KMS-11 (cell line): ENCODE measurements around the gene NEDD9.

Source experiments
- H2AFZ ChIP-seq: fragments of 200-600 bp; sonication (generic); 2 replicates; pipeline ENCODE4 v1.6.1; 2016; ENCODE audit warnings: antibody characterized with exemption, mixed run types, low read depth
- H3K27ac ChIP-seq: fragments of 200-600 bp; sonication (generic); 2 replicates; pipeline ENCODE4 v1.6.1; 2016; ENCODE audit warnings: mild to moderate bottlenecking, mixed run types
- H3K27me3 ChIP-seq: fragments of 200-600 bp; sonication (generic); 2 replicates; pipeline ENCODE4 v1.6.1; 2017; ENCODE audit warnings: mild to moderate bottlenecking, low read depth, mixed run types, moderate library complexity; ENCODE audit not compliant: insufficient read depth
- H3K36me3 ChIP-seq: fragments of 200-600 bp; sonication (generic); 2 replicates; pipeline ENCODE4 v1.6.1; 2017; ENCODE audit warnings: mild to moderate bottlenecking, mixed run types; ENCODE audit not compliant: insufficient read depth
- H3K4me1 ChIP-seq: fragments of 200-600 bp; sonication (generic); 2 replicates; pipeline ENCODE4 v1.6.1; 2016; ENCODE audit warnings: mild to moderate bottlenecking, low read depth, mixed run types; ENCODE audit not compliant: poor library complexity, severe bottlenecking
- H3K4me2 ChIP-seq: fragments of 200-600 bp; sonication (generic); 2 replicates; pipeline ENCODE4 v1.7.0; 2016; ENCODE audit warnings: mild to moderate bottlenecking, mixed run types
- H3K4me3 ChIP-seq: fragments of 200-600 bp; sonication (generic); IDR thresholded peaks from 2 replicates; pipeline ENCODE4 v1.6.1; 2017; ENCODE audit warnings: low read depth, low read length, mixed read lengths; ENCODE audit not compliant: insufficient read depth
- H3K79me2 ChIP-seq: fragments of 200-600 bp; sonication (generic); 2 replicates; pipeline ENCODE4 v1.6.1; 2016; ENCODE audit warnings: low read depth, mixed run types; ENCODE audit not compliant: insufficient read depth
- H3K9ac ChIP-seq: fragments of 200-600 bp; sonication (generic); 2 replicates; pipeline ENCODE4 v1.6.1; 2016; ENCODE audit warnings: mild to moderate bottlenecking, mixed run types
- H4K20me1 ChIP-seq: fragments of 200-600 bp; sonication (generic); 2 replicates; pipeline ENCODE4 v1.6.1; 2016; ENCODE audit warnings: mild to moderate bottlenecking, mixed run types; ENCODE audit not compliant: insufficient read depth
- TF ChIP-seq, protein P1 (sequence below): fragments of 200-600 bp; sonication (generic); conservative IDR thresholded peaks from 2 replicates; pipeline ENCODE4 v1.6.1; 2017; ENCODE audit warnings: low read depth, mild to moderate bottlenecking, antibody characterized with exemption, low read length, moderate library complexity, mixed read lengths

The NEDD9 gene

DNA sequence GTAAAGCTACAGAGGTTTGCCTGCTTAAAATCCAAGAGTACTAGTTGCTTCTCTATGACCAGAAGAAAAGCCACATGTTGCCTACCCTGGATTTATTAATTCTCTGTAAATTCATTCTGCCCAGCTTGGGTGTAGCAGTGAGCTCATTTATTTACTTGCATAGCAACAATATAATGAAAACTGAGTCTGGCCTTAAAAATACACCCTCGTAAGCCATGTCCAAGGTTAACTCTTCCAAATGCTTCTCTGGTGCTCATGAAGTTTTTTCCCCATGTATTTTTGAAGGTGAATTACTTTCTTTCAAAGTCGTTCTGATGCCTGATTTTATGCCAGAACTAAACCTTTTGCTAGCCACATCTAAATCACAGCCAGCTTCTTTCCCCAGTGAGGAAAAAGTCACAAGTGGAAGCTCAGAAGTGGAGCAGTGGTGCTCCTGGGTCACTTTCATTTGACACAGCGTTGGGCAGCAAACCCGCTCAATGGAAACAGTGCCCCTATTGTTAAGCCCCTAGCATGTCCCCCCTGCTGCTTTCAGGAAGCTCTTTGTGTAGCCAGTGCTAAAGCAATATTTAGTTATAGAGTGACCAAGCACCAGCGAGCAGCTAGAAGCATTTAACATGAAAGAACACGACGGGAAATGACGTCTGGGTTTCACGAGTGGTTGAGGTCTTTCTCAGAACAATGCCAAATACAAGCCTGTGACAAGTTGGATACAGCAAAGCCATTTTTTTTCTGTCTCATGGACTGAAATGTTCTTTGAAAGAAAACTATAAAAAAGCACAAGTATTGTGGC is 29.8 kb downstream of the NEDD9 start:
- no peak overlapping the region for H2AFZ ChIP-seq
- no peaks in the 10 kb centered on the region for H3K79me2 ChIP-seq
- TF ChIP-seq, protein P1, sequence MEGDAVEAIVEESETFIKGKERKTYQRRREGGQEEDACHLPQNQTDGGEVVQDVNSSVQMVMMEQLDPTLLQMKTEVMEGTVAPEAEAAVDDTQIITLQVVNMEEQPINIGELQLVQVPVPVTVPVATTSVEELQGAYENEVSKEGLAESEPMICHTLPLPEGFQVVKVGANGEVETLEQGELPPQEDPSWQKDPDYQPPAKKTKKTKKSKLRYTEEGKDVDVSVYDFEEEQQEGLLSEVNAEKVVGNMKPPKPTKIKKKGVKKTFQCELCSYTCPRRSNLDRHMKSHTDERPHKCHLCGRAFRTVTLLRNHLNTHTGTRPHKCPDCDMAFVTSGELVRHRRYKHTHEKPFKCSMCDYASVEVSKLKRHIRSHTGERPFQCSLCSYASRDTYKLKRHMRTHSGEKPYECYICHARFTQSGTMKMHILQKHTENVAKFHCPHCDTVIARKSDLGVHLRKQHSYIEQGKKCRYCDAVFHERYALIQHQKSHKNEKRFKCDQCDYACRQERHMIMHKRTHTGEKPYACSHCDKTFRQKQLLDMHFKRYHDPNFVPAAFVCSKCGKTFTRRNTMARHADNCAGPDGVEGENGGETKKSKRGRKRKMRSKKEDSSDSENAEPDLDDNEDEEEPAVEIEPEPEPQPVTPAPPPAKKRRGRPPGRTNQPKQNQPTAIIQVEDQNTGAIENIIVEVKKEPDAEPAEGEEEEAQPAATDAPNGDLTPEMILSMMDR: no peak
- H3K9ac ChIP-seq: no peak overlapping the region
- no peak overlapping the region for H3K27ac ChIP-seq
- H3K4me1 ChIP-seq: peaks cover 11% of the 10 kb centered on the region
- H4K20me1 ChIP-seq: no peaks in the 10 kb centered on the region
- no peak overlapping the region for H3K4me2 ChIP-seq
- no peaks in the 10 kb centered on the region for H3K36me3 ChIP-seq
- H3K27me3 ChIP-seq: no peaks in the 10 kb centered on the region
- H3K4me3 ChIP-seq: no peak overlapping the region

DNA sequence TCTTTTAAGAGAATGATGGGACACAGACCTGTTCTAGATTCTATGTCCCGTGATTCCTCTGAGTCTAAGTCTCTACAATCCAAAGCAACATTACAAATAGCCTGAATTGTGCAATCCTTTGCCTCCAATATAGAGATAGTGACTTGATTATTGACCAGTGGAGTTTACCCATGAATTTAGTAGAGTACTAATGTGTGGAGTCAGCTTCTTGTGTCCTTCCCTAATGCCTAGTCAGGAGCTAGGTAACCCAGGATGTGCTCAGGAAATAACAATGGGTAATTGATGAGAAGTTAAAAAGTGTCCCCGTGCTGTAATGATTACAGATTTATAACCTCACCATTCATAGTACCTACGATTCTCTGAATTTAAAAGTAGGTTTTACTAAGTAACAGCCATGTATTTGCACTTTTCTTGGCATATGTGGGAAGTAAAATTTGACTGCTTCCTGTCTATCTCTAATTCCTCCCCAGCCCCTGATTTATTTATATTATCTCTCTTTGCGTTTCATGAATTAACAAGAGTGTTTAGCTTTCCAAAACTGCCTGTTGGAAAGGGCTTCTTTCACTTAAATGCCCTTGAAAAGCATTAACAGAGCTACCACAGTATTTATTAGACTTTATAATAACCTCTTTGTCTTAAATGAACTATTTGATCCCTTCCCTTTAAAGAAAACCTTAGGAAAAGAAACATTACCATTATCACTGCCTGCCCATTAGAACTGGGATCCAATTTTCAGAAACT is 30.5 kb downstream of the NEDD9 start:
- H3K4me3 ChIP-seq: no peak overlapping the region
- TF ChIP-seq, protein P1: no peak
- no peaks in the 10 kb centered on the region for H3K36me3 ChIP-seq
- H2AFZ ChIP-seq: no peak overlapping the region
- H3K79me2 ChIP-seq: no peaks in the 10 kb centered on the region
- no peak overlapping the region for H3K27ac ChIP-seq
- no peaks in the 10 kb centered on the region for H3K27me3 ChIP-seq
- H3K4me1 ChIP-seq: peaks cover 11% of the 10 kb centered on the region
- H3K9ac ChIP-seq: no peak overlapping the region
- no peaks in the 10 kb centered on the region for H4K20me1 ChIP-seq
- H3K4me2 ChIP-seq: no peak overlapping the region

DNA sequence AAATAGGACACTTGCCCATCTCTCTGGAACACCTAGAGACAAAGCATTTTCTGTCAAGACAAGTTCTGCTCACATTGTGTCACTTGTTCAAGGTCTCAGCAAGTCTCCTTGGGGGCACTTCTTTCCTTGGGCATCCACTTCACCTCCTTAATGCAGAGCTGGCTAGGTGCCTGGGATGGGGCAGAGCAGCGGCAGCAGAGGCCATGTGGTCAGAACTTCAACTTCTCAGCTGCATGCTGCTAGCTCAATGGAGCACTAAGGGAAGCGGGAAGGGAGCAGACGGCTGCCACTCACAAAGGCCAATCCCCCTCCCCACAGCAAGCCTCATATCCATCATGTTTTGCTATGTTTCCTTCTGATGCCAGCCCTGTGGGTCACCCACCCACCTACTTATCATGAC is 31.5 kb downstream of the NEDD9 start:
- H3K27ac ChIP-seq: no peak overlapping the region
- no peaks in the 10 kb centered on the region for H3K79me2 ChIP-seq
- no peaks in the 10 kb centered on the region for H3K27me3 ChIP-seq
- H3K4me1 ChIP-seq: peaks cover 11% of the 10 kb centered on the region
- TF ChIP-seq, protein P1: no peak
- H4K20me1 ChIP-seq: no peaks in the 10 kb centered on the region
- H3K4me3 ChIP-seq: no peak overlapping the region
- no peak overlapping the region for H3K4me2 ChIP-seq
- no peaks in the 10 kb centered on the region for H3K36me3 ChIP-seq
- no peak overlapping the region for H3K9ac ChIP-seq
- no peak overlapping the region for H2AFZ ChIP-seq

DNA sequence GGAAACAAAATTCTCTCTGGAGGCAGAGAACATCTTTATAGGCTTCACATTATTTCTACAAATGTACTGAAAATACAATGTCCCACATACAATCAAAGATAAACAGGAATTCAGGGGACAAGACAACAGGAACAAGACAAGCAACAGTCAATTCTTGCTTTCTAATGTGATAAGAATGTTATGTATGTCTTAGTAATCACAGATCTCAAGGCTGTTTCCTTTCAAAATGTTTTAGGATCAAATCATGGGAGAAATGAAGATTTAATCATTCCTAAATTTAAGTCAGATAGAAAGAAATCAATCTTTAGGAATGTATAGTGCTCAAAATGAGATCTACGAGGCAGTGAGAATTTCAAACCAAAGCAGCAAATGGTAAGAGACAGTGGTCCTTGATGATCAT is 32.1 kb downstream of the NEDD9 start:
- no peak overlapping the region for H2AFZ ChIP-seq
- H3K36me3 ChIP-seq: no peaks in the 10 kb centered on the region
- H3K27me3 ChIP-seq: no peaks in the 10 kb centered on the region
- no peaks in the 10 kb centered on the region for H4K20me1 ChIP-seq
- H3K79me2 ChIP-seq: no peaks in the 10 kb centered on the region
- H3K4me3 ChIP-seq: no peak overlapping the region
- no peak overlapping the region for H3K4me2 ChIP-seq
- TF ChIP-seq, protein P1: no peak
- peaks cover 11% of the 10 kb centered on the region for H3K4me1 ChIP-seq
- no peak overlapping the region for H3K9ac ChIP-seq
- H3K27ac ChIP-seq: no peak overlapping the region
